GM12878 (cell line): ENCODE data around the gene SPPL3. TPM values are rescaled to one million over a fixed set of nuclear protein-coding genes. Genes with fewer than 3 reads are reported as not detected.

ENCODE experiments used
- ATAC-seq: fragments of 200-7000 bp; cut with Tn5 transposase; 3 replicates; pipeline ENCODE4 v1.9.1; 2020; ENCODE audit warnings: mild to moderate bottlenecking, moderate library complexity
- BruUV-seq: library from RNA; stranded (reverse); fragments of 400-500 nt; replicated peaks from 2 replicates; lab custom pipeline; 2021; lab: Mats Ljungman, UMichigan
- CTCF ChIA-PET: fragments of 300-600 bp; sonication (Branson Sonifier 250); formaldehyde crosslinking; extraction: SDS; loops from one replicate; lab custom pipeline; 2021; ENCODE audit warnings: inconsistent platforms; lab: Yijun Ruan, JAX
- POLR2A ChIA-PET: fragments of 350-600 bp; formaldehyde crosslinking; extraction: SDS; loops from one replicate; lab custom pipeline; 2021; ENCODE audit warnings: inconsistent platforms; lab: Charles Lee
- RAD21 ChIA-PET: fragments of 300-600 bp; sonication (Branson Sonifier 250); formaldehyde crosslinking; loops from one replicate; lab custom pipeline; 2023; ENCODE audit warnings: antibody characterized with exemption; ENCODE audit not compliant: unreplicated experiment; lab: Charles Lee
- SMC1A ChIA-PET: fragments of 300-600 bp; sonication (Branson Sonifier 250); formaldehyde crosslinking; loops from one replicate; lab custom pipeline; 2023; ENCODE audit not compliant: unreplicated experiment, uncharacterized antibody; lab: Charles Lee
- DNase-seq: peaks from one replicate; pipeline ENCODE4 v3.0.0-alpha.2; 2011; ENCODE audit warnings: low read depth, low spot score
- FAIRE-seq: peaks from 3 replicates; lab custom pipeline; 2011; peaks lifted over from hg19 to GRCh38; lab: Jason Lieb, UNC
- H2AFZ ChIP-seq: 2 replicates; pipeline ENCODE4 v1.6.0; 2011; ENCODE audit warnings: low read depth, low read length, control low read depth; ENCODE audit not compliant: control insufficient read depth
- H3K27ac ChIP-seq: 2 replicates; pipeline ENCODE4 v1.5.1; 2011; ENCODE audit warnings: control low read depth; ENCODE audit not compliant: control insufficient read depth, insufficient read depth
- H3K27me3 ChIP-seq, 2 experiments: replicated peaks in 1 of 2; 2 replicates each; pipeline versions ENCODE4 v1.6.0 to v1.6.1; 2011; ENCODE audit warnings: low read length in 1 of 2; ENCODE audit not compliant: control insufficient read depth in 2 of 2, insufficient read depth in 2 of 2
- H3K36me3 ChIP-seq, 2 experiments: 2 replicates each; pipeline ENCODE4 v1.5.1; 2011; ENCODE audit warnings: low read length in 1 of 2; ENCODE audit not compliant: control insufficient read depth in 2 of 2, insufficient read depth in 2 of 2
- H3K4me1 ChIP-seq: 2 replicates; pipeline ENCODE4 v1.6.1; 2011; ENCODE audit warnings: mild to moderate bottlenecking, low read length, moderate library complexity, mixed read lengths; ENCODE audit not compliant: control insufficient read depth, insufficient read depth
- H3K4me2 ChIP-seq: 2 replicates; pipeline ENCODE4 v1.6.0; 2011; ENCODE audit warnings: control low read depth; ENCODE audit not compliant: control insufficient read depth, insufficient read depth
- H3K4me3 ChIP-seq: fragments of 200-600 bp; sonication (generic); 2 replicates; pipeline ENCODE4 v1.5.1; 2016
- H3K79me2 ChIP-seq: 2 replicates; pipeline ENCODE4 v1.6.0; 2011; ENCODE audit warnings: low read length; ENCODE audit not compliant: control insufficient read depth, insufficient read depth
- H3K9ac ChIP-seq: 2 replicates; pipeline ENCODE4 v1.8.0; 2011; ENCODE audit warnings: low read length, control low read depth, mixed read lengths; ENCODE audit not compliant: control insufficient read depth, insufficient read depth
- H3K9me3 ChIP-seq: replicated peaks from 3 replicates; pipeline ENCODE4 v1.5.1; 2011; ENCODE audit warnings: mild to moderate bottlenecking, low read length; ENCODE audit not compliant: control insufficient read depth, insufficient read depth
- H4K20me1 ChIP-seq: 2 replicates; pipeline ENCODE4 v1.6.0; 2011; ENCODE audit not compliant: control insufficient read depth, insufficient read depth
- ATF2 ChIP-seq: IDR thresholded peaks from 2 replicates; pipeline ENCODE4 v1.6.1; 2012; ENCODE audit warnings: low read length, inconsistent platforms
- BHLHE40 ChIP-seq, 2 experiments: fragments of 450-650 bp in 1 of 2; IDR thresholded peaks; 2 replicates each; pipeline ENCODE4 v1.6.1; 2011 to 2017; ENCODE audit warnings: low read depth in 2 of 2, borderline replicate concordance in 1 of 2, improper control_type of control experiment in 1 of 2, low read length in 1 of 2, mild to moderate bottlenecking in 1 of 2
- IRF5 ChIP-seq: fragments of 450-650 bp; IDR thresholded peaks from 2 replicates; pipeline ENCODE4 v1.6.1; 2017; ENCODE audit warnings: borderline replicate concordance
- JUND ChIP-seq: IDR thresholded peaks from 2 replicates; pipeline ENCODE4 v1.6.1; 2012; ENCODE audit warnings: low read depth, mild to moderate bottlenecking, low read length, improper control_type of control experiment, moderate library complexity
- NFIC ChIP-seq: IDR thresholded peaks from 2 replicates; pipeline ENCODE4 v1.6.1; 2012; ENCODE audit warnings: low read depth, mild to moderate bottlenecking, inconsistent platforms, low read length, moderate library complexity
- POLR2AphosphoS2 ChIP-seq: IDR thresholded peaks from 2 replicates; pipeline ENCODE4 v1.6.1; 2011; ENCODE audit warnings: low read depth, mild to moderate bottlenecking, low read length, improper control_type of control experiment, moderate library complexity
- RAD21 ChIP-seq: IDR thresholded peaks from 2 replicates; pipeline ENCODE4 v1.6.1; 2011; ENCODE audit warnings: mild to moderate bottlenecking, low read depth, low read length, moderate library complexity; ENCODE audit not compliant: insufficient read depth
- RBBP5 ChIP-seq: fragments of 200-600 bp; sonication (generic); conservative IDR thresholded peaks from 2 replicates; pipeline ENCODE4 v1.6.1; 2016
- YBX1 ChIP-seq: fragments of 450-650 bp; IDR thresholded peaks from 2 replicates; pipeline ENCODE4 v1.6.1; 2016; ENCODE audit warnings: antibody characterized with exemption
- ZBTB33 ChIP-seq: fragments of 450-650 bp; IDR thresholded peaks from 2 replicates; pipeline ENCODE4 v1.6.1; 2017; ENCODE audit warnings: mild to moderate bottlenecking
- ZBTB4 ChIP-seq: fragments of 450-650 bp; formaldehyde crosslinking; IDR thresholded peaks from 2 replicates; pipeline ENCODE4 v1.4.0; 2022; ENCODE audit warnings: mild to moderate bottlenecking, moderate library complexity
- ZNF207 ChIP-seq: fragments of 450-650 bp; IDR thresholded peaks from 2 replicates; pipeline ENCODE4 v1.6.1; 2014; ENCODE audit warnings: antibody characterized with exemption, mild to moderate bottlenecking, borderline replicate concordance
- ZNF24 ChIP-seq: fragments of 450-650 bp; IDR thresholded peaks from 2 replicates; pipeline ENCODE4 v1.6.1; 2017; ENCODE audit warnings: antibody characterized with exemption, mild to moderate bottlenecking
- ZNF274 ChIP-seq: IDR thresholded peaks from one replicate; pipeline ENCODE4 v1.8.0; 2011; ENCODE audit not compliant: insufficient read length, insufficient read depth
- whole genome bisulfite sequencing: methylation state at CpG from one replicate; pipeline ENCODE4 v1.1.6; 2016; ENCODE audit warnings: low lambda C conversion rate; ENCODE audit not compliant: insufficient replicate concordance, insufficient coverage; ENCODE audit errors: missing lambda C conversion rate; 5-methylcytosine and 5-hydroxymethylcytosine counted together
- in situ Hi-C: fragments of 300-500 bp; cut with MboI; formaldehyde crosslinking; loops from 9 replicates; pipeline ENCODE4 v1.14.3; 2018; ENCODE audit warnings: mixed read lengths
- intact Hi-C: fragments of 100-400 bp; cut with micrococcal nuclease; formaldehyde crosslinking; loops from one replicate; pipeline ENCODE4 v1.14.2; 2022; ENCODE audit not compliant: unreplicated experiment
- polyA plus RNA-seq, 11 experiments: library from polyadenylated mRNA; depleted of rRNA in 4 of 11; unstranded in 6 of 11; stranded (reverse) in 5 of 11; fragments of >200 nt; fragmentation: Nextera tagmentation in 4 of 11; fragmentation: Illumina TruSeq in 1 of 11; extraction: Ambion mirVana in 4 of 11; extraction: Trizol in 1 of 11; gene quantifications; 1 replicate in 1 of 11; 2 replicates in 10 of 11; pipeline versions ENCODE4 v1.2.1 to v1.2.3, GENCODE V29; 2011 to 2016; ENCODE audit warnings: inconsistent platforms in 2 of 11, missing spikeins in 2 of 11, low read depth in 1 of 11
- total RNA-seq, 4 experiments: library from RNA; depleted of rRNA in 3 of 4; stranded (reverse); fragments of >200 nt in 3 of 4; fragmentation: Illumina TruSeq in 1 of 4; extraction: Trizol in 1 of 4; gene quantifications; 2 replicates each; pipeline versions ENCODE4 v1.2.1 to v1.2.3, GENCODE V29; 2013 to 2021

Gene SPPL3
- total and polyA plus RNA-seq, 10 of the 15 experiments (the other 5 are each of a cell fraction or from before 2014, with no cell fraction given), result 4.3 to 45.5 (median 11.7) TPM

- no peak overlapping the region for H3K4me2 ChIP-seq
These were observed 31.7 kb downstream of the SPPL3 start for GRCh38 chr12:120872487-120872886.

More at GRCh38 chr12:120872487-120872886, 31.7 kb downstream of the SPPL3 start:
- ATAC-seq (no peak), FAIRE-seq (no peak), DNase-seq (no peak)
- Histone ChIP-seq H3K9me3 (no peaks in the 10 kb centered on the region), H3K27ac (no peak overlapping the region), H3K9ac (no peak overlapping the region), H3K4me3 (no peak overlapping the region), H3K4me1 (no peaks in the 10 kb centered on the region), H3K27me3 (no peaks in the 10 kb centered on the region), H2AFZ (no peak overlapping the region), H4K20me1 (no peaks in the 10 kb centered on the region), H3K36me3 (0 out of 4 replicates have a peak, but pooled peaks cover 0 to 5% of the 10 kb centered on the region in 2 experiments), H3K79me2 (peaks cover 56% of the 10 kb centered on the region)
- BruUV-seq, result no TSS peak
- TF ChIP-seq IRF5 (no peak), BHLHE40 (IDR thresholded peaks at IDR 0.05; ENCODE audit: borderline replicate concordance in 1 of 2, low read depth in 2 of 2, low read length in 1 of 2) (no peak), ZNF24 (no peak), ZBTB33 (no peak), YBX1 (no peak), NFIC (no peak), ATF2 (no peak), ZNF274 (no peak), JUND (no peak), ZBTB4 (CRISPR knock-in tag) (no peak), RAD21 (no peak), POLR2AphosphoS2 (no peak), RBBP5 (no peak), ZNF207 (no peak)
- 90% methylated on average over 5 of the region's 5 CpGs for WGBS
- RAD21 ChIA-PET, result no interaction called here
- CTCF ChIA-PET, result interaction anchor here (0.8 to 1.0 kb wide), 2 partner anchors 15 to 100 kb away, joined by 3 read pairs; no protein-coding TSS in a partner anchor
- SMC1A ChIA-PET, result interaction anchor here (0.8 to 3.7 kb wide), 4 partner anchors 9 to 38 kb away, joined by 3 to 17 read pairs (median 4); no protein-coding TSS in a partner anchor
- in situ Hi-C loops (no loop called here), intact Hi-C loops (no loop called here)
- POLR2A ChIA-PET, result no interaction called here
